Muscle of back (tissue), 13 donors: Measurements from ENCODE around the gene PRLHR. TPM values are rescaled to one million over a fixed set of nuclear protein-coding genes. Genes with fewer than 3 reads are reported as not detected.
"Not testable (repeated sequence)": the region's sequence is repeated elsewhere in the genome, so short reads cannot be mapped to it uniquely, and the experiment has no call there.

ENCODE experiments used
- DNase-seq, 3 donors: peaks; one replicate each; pipeline versions ENCODE4 v3.0.0 to v3.0.0-alpha.2; 2013
- long read RNA-seq, 9 donors: transcript quantifications; one replicate each; lab custom pipeline, GENCODE V29; 2026
- polyA plus RNA-seq, 10 donors: library from polyadenylated mRNA; unstranded; fragments of 120-200 nt; gene quantifications; one replicate each; pipeline ENCODE4 v1.2.1, GENCODE V29; 2013; ENCODE audit not compliant: insufficient read length in 10 of 10

PRLHR gene
- polyA plus RNA-seq = under 1 TPM in 2 of 10 donors, not detected in 8; 0.04 to 0.06 TPM
- long read RNA-seq, donor 1 = 0 reads
- long read RNA-seq, donor 2 = 0 reads
- long read RNA-seq, donor 3 = 0 reads
- long read RNA-seq, donor 4 = 0 reads
- long read RNA-seq, donor 5 = 0 reads
- long read RNA-seq, donor 6 = 0 reads
- long read RNA-seq, donor 7 = 0 reads
- long read RNA-seq, donor 8 = 0 reads
- long read RNA-seq, donor 9 = 0 reads

DNA sequence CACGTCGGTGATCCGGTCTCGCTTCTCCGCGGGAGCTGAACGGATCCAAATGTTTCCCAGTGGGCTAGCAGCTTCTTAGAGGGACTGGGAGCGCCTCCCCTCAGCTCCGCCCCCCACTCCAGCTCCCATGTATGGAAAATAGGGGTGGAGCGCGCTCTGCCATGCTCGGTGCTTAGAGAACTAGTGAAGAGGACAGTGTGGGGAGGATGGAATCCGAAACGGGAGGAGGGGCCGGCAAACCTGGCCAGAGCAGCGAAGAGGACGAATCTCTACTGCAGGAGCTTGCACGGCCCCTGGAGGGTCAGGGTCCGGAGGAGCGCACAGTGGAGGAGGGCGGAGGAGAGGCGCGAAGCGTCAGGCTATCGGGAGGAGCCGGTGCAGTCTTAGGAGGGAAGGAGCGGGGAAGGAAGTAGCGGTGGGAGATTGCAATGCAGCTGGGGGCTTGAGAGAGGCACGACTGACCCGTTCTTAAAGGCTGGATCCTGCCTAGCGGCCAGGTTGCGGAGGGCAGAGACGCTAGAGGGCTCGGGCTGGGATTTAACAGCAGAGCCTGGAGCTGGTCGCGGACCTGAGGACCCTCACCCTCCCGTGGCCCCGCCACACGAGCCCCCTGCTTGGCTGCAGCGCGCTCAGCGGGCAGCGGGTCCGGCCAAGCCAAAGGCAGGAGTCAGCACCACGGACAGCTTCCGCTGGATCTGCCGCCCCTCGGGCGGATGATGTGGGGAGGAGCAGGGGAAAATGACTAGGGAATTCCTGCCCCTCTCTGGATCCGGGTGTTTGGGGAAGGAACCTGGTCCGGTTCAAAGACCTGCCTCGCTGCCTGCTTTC, at the start of gene PRLHR:
TSS of gene PRLHR (minus strand) at position 51 of the 828 bp plus-strand sequence. CDS start 404 bp downstream, outside the sequence.
- DNase-seq = peak in 2 of 3 donors; percentile 31 to 80

DNA sequence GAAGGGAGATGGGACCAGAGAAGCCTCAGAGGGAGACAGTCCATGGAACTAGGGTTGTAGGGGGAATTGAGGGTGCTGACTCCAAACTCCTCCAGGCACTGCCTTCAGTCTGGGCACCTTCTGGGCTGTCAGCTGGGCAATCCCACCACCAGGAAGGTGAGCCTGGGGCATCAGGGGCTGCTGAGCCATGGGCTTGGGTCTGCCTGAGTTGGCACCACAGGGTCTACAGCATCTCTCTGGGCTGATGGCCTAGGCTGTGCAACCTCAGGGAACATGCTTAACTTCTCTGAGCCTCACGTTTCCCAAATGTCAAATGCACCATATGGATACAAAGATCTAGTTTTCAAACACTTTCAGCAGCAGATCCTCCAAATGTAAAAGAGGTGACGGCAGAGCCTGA, 46.8 kb upstream of the PRLHR start:
- DNase-seq = no peak

- DNase-seq = no peak
Observed at GRCh38 chr10:118638680-118639079, 43.2 kb upstream of the PRLHR start.

DNA sequence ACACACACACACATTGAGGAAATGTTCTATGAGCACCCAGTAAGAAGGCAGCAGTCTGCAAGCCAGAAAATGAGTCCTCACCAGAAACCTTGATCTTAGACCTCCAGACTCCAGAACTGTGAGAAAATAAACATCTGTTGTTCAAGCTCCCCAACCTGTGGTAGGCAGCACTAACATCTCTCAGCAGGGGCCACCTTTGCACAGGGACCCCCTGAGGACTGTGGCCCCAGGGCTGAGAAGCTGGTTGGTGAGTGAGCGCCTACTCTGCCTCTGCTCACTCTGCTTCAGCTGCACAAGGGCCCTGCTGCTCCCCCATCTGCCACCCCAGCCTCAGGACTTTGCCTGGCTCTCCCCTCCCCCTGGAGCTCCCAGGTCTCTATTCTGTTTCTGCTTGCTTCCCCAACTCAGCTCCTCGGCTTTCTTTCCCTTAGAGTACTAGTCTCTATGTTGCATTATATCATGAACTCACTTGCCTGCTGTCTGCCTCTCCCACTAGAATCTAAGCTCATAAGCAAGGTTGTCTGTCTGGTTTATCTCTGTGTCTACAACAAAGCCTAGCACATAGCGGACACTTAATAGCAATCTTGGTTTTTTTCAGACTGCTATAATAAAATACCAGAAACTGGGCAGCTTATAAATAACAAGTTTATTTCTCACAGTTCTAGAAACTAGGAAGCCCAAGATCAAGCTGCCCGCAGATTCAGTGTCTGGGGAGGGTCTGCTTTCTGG, 40.4 kb upstream of the PRLHR start:
- DNase-seq = no peak

DNA sequence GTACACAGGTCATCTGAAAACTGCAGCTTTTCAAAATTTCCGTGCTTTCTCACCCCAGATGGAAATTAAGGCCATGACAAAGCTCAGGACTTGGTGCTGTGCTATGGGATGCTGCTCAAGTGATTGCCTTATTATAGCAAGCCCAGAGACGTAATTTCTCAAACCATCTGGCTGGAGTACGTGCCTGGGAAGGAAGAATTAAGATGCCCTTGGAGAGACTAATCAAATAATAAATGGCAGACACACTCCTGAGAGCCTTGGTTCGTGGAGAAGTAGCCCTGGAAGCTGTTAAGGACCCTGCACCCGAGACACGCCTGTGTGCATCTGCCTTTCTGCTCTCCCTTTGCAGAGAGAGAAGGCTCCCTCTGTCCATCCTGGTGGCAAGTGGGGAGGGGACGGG, 38.3 kb upstream of the PRLHR start:
- no peak for DNase-seq

GRCh38 chr10:118629211-118629610, 33.8 kb upstream of the PRLHR start:
- peak in 2 of 3 donors; percentile 6 to 23 for DNase-seq

DNA sequence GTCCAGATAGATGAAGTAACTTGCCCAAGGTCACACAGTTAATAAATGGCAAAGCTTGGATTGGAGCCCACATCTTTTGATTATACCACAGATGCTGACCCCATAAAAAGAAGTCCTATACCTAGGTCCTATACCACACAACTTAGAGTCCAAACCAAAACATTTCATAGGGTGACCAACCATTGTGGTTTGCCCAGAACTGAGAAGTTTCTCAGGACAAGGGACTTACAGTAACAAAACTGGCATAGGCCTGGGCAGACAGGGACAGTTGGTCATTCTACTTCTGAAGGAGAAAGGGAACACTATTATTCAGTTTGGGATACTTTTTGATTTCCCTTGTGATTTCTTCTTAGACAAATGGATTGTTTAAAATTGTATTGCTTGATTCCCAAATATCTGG, 32.9 kb upstream of the PRLHR start:
- no peak for DNase-seq

GRCh38 chr10:118626953-118627352, 31.5 kb upstream of the PRLHR start:
- no peak for DNase-seq

DNA sequence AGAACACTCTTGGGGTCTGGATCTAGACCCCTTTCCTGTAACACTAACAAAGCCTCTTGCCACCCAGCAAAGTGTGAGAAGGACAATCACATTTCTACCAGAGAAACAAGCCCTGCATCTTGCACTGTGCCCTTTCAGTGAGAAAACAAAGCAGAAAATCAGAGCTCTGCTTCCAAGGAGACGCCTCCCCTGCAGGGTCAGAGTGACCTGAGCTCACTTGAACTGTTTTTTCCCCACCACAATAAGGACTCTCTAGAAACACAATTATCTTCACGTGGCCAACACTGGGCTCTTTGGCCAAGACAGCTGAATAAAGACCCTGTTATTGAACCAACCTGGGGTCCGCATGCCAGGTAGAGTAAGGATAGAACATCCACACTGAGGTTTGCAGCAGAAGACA, 30.1 kb upstream of the PRLHR start:
- no peak for DNase-seq

GRCh38 chr10:118624747-118625146, 29.3 kb upstream of the PRLHR start:
- DNase-seq = no peak

DNA sequence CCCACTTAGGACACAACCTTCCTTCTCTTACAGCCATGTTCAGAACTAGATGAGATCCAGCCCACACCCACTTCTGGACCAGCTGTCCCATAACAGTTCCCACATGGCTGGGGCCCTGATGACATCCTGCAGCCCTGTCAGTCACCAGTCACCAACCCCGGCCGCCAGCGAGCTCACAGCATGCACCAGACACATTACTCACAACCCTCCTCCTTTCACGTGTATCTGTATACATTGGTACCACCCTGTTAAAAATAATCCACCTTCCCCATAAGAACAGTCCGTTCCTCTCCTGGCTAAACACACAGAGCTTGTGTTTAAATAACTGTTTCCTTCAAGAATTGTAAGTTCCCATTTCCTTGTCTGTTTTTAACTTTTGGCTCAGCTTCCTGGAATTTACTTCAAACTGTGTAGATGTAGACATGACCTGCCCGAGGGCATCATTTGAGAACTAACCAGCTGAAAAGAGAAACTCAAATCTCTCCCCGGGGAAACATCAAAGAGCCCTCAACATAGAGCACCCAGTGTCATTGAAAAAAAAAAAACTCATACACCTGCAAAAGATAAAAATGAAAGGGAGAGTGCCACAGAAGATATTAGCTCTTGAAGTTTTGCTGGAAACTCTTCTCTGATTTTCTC, 26.0 kb upstream of the PRLHR start:
- DNase-seq = no peak

DNA sequence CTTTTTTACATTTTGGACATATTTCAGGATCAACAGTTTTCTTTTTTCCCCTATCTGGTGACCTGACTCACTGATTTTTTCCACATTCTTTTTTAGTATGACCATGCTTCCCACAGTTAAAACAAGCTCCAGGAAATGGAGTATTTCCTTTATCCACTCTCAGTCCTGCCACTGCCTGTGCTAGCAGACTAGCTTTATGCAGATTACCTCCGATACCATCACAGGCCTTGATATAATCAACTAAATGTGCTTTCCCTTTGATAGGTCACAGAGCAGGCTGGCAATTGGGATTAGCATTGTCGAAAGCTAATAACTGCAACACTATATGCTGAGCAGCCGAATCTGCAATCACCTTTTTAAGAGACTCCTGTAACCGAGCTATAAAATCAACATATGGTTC, 18.4 kb upstream of the PRLHR start:
- DNase-seq = not testable (repeated sequence)

DNA sequence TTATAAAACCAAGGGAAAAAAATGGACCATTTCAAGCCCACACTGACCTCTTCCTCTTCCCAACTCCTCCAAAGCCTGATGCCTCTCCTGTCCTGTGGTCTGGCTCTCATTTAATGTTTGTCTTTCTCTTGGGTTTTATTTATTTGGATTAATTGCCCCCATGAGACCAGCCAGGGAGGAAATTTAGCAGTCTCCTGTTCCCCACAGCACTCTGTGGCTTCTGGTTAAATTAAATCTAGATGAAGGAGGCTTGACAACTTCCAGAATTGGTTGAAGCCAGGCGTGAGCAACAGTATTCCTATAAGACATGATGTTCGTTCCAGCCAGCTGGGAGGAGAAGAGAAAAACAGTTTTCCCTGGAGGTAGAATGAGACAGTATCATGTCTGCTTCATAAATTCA, 15.1 kb upstream of the PRLHR start:
- no peak for DNase-seq

- no peak for DNase-seq
Observed at GRCh38 chr10:118607768-118608354, 12.4 kb upstream of the PRLHR start.

- DNase-seq = no peak
Observed at GRCh38 chr10:118605694-118606093, 10.2 kb upstream of the PRLHR start.

DNA sequence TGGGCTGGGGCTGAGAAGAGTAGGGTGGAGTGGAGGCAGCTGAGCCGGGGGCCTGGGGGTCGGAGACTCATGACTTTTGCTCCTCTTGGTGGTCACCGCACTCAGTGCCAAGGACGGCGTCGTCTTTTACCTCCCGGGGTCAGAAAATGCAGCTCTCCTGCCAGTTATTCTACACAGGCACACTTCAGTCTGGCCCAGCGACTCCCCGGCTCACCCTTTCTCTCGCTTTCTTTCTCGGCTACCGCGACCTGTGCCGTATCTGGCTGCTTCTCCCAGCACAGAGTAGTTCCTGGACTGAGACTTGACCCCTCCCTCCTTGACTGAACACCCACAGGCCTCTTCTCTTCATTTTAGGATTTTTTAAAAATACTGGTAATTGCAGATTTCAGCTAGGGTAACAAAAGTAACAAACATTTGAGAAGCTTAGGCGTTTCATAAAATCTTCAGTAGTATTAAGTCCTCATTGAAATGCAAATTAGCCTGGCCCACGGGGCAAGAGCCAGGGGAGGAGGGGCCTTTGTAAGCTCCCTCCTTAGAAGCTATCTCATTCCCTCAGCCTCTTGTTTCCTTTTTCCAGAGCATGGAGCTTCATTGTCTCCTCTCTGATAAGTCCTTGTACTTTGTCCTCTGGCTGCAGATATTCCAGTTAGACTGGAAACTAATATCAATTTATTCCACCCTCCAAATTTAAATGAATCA, 1.1 kb upstream of the PRLHR start:
- DNase-seq = no peak

DNA sequence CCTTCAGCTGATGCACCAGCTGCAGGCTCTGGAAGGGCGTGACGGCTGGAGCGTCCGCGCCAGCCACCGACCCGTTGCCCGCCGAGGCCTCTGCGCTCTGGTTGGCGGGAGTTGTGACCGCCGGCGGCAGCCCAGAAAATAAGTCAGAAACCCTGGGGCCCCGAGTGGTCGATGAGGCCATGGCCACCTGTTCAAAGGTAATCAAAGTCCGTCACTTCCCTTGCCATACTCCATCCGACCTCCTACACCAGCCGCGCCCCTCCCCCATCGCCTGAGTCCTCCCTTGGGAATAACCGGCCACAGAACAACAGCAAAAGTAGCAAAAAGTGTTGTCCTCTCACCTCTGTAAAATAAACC, 406 bp downstream of the PRLHR start:
- DNase-seq = no peak

- peak; percentile 27 to 71 (median 45) for DNase-seq
Observed at GRCh38 chr10:118594392-118595063, 920 bp downstream of the PRLHR start.

DNA sequence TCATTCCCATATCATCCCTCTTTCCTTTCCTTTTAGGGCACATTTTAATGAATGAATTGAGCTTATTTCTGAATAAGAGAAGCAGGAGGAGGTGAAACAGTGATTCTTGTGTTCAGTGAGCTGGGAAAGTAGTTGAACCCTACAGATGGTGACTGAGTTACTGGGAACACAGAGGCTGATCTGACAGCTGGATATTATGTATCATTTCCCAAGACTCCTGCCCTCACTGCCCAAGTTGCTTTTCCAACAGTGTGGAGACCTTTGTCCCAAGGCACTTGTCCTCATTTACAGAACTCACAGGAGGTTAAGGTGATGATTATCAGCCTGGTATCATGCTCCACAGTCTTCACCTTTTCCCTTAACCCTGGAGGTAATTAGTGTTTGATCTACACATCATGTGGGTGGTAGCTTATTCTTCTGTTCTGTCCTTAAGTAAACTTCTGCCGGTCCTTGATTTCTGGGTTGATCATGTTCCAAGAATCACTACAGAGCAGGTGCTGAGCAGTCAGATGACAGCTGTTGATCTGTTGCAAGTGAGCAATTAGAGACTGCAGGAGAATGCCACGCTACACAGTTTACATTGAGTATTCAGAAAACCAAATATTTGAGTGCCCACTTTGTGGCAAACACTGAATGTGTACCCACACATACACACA, 2.6 kb downstream of the PRLHR start:
- no peak for DNase-seq

GRCh38 chr10:118590334-118590733, 5.1 kb downstream of the PRLHR start:
- no peak for DNase-seq
